Trophoblast cell (in vitro differentiated cells and primary cell): ENCODE data around the gene STYXL1.

Experiments
- DNase-seq, 2 donors: peaks; one replicate each; pipeline ENCODE4 v3.0.0-alpha.2; 2016
- H2AFZ ChIP-seq: 2 replicates; pipeline ENCODE4 v1.6.1; 2013; ENCODE audit warnings: low read length, moderate library complexity, mild to moderate bottlenecking; ENCODE audit not compliant: insufficient read depth, poor library complexity
- H2AK5ac ChIP-seq: 2 replicates; pipeline ENCODE4 v1.6.1; 2013; ENCODE audit warnings: mild to moderate bottlenecking, low read length
- H2BK120ac ChIP-seq: 2 replicates; pipeline ENCODE4 v1.6.1; 2013; ENCODE audit warnings: low read length, mild to moderate bottlenecking, moderate library complexity; ENCODE audit not compliant: insufficient read depth, poor library complexity
- H2BK12ac ChIP-seq: 2 replicates; pipeline ENCODE4 v1.6.1; 2013; ENCODE audit warnings: mild to moderate bottlenecking, low read length, moderate library complexity
- H2BK5ac ChIP-seq: 2 replicates; pipeline ENCODE4 v1.6.1; 2013; ENCODE audit warnings: low read length, low read depth, moderate library complexity, mild to moderate bottlenecking; ENCODE audit not compliant: poor library complexity
- H3K14ac ChIP-seq: 2 replicates; pipeline ENCODE4 v1.6.1; 2013; ENCODE audit warnings: mild to moderate bottlenecking, low read length
- H3K18ac ChIP-seq: 2 replicates; pipeline ENCODE4 v1.6.1; 2013; ENCODE audit warnings: mild to moderate bottlenecking, low read length
- H3K23ac ChIP-seq: 2 replicates; pipeline ENCODE4 v1.6.1; 2013; ENCODE audit warnings: low read length
- H3K27ac ChIP-seq: 2 replicates; pipeline ENCODE4 v1.5.1; 2013; ENCODE audit warnings: low read depth, mild to moderate bottlenecking, inconsistent platforms, low read length, moderate library complexity
- H3K27me3 ChIP-seq: 2 replicates; pipeline ENCODE4 v1.6.1; 2013; ENCODE audit warnings: inconsistent platforms, mild to moderate bottlenecking, low read length, moderate library complexity; ENCODE audit not compliant: insufficient read depth
- H3K36me3 ChIP-seq, 2 experiments: 1 replicate in 1 of 2; 2 replicates in 1 of 2; pipeline ENCODE4 v1.6.1; 2013; ENCODE audit warnings: low read length in 2 of 2, mild to moderate bottlenecking in 2 of 2, moderate library complexity in 1 of 2; ENCODE audit not compliant: insufficient read depth in 2 of 2, control insufficient read depth in 1 of 2
- H3K4ac ChIP-seq: 2 replicates; pipeline ENCODE4 v1.6.1; 2013; ENCODE audit warnings: low read depth, mild to moderate bottlenecking, low read length, moderate library complexity
- H3K4me1 ChIP-seq, 2 experiments: 1 replicate in 1 of 2; 2 replicates in 1 of 2; pipeline ENCODE4 v1.6.1; 2013; ENCODE audit warnings: low read length in 2 of 2, mild to moderate bottlenecking in 2 of 2, moderate library complexity in 1 of 2; ENCODE audit not compliant: insufficient read depth in 2 of 2, control insufficient read depth in 1 of 2
- H3K4me2 ChIP-seq: 2 replicates; pipeline ENCODE4 v1.6.1; 2013; ENCODE audit warnings: inconsistent platforms, mild to moderate bottlenecking, low read length, moderate library complexity
- H3K4me3 ChIP-seq: 2 replicates; pipeline ENCODE4 v1.5.1; 2013; ENCODE audit warnings: mild to moderate bottlenecking, low read depth, low read length, inconsistent platforms
- H3K79me1 ChIP-seq: one replicate; pipeline ENCODE4 v1.6.1; 2013; ENCODE audit warnings: low read length
- H3K79me2 ChIP-seq: 2 replicates; pipeline ENCODE4 v1.6.1; 2013; ENCODE audit warnings: low read length, mild to moderate bottlenecking; ENCODE audit not compliant: control insufficient read depth, insufficient read depth, poor library complexity
- H3K9ac ChIP-seq: 2 replicates; pipeline ENCODE4 v1.6.1; 2013; ENCODE audit warnings: mild to moderate bottlenecking, low read length
- H3K9me3 ChIP-seq: 2 replicates; pipeline ENCODE4 v1.6.1; 2013; ENCODE audit warnings: low read depth, mild to moderate bottlenecking, control low read depth, inconsistent platforms, low read length; ENCODE audit not compliant: insufficient read depth
- H4K12ac ChIP-seq: 2 replicates; pipeline ENCODE4 v1.6.1; 2013; ENCODE audit warnings: low read depth, mild to moderate bottlenecking, low read length, moderate library complexity
- H4K8ac ChIP-seq: 2 replicates; pipeline ENCODE4 v1.6.1; 2013; ENCODE audit warnings: low read depth, mild to moderate bottlenecking, low read length, moderate library complexity
- H4K91ac ChIP-seq: one replicate; pipeline ENCODE4 v1.6.1; 2013; ENCODE audit warnings: low read depth, mild to moderate bottlenecking, low read length, moderate library complexity
- WGBS: extraction: QIAGEN DNeasy Blood & Tissue Kit; methylation state at CpG from one replicate; pipeline ENCODE4 v1.1.7; 2013; ENCODE audit warnings: missing lambda C conversion rate; ENCODE audit not compliant: insufficient read length, insufficient coverage; ENCODE audit errors: extremely low coverage; 5-methylcytosine and 5-hydroxymethylcytosine counted together

Gene STYXL1

DNA sequence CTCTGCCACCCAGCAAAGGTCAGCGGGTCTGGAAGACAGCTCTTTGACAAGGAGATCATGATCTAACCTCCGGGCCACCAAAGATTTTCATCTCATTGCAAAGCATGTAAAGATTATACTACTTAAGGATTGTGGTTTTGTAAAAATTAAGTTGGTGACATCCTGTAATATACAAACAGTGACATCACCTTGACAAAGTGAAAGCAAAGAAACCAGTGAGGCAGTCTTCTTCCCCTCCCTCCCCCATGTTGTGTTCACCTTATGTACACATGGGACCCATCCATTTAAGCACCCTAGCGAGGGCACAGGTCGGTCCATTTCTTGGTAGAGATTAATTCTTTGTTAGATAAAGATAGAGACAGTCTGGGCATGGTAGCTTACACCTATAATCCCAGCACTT is 4.0 kb upstream of the STYXL1 start:
- no peak overlapping the region for H2BK12ac ChIP-seq
- peaks cover 10% of the 10 kb centered on the region for H3K79me1 ChIP-seq

DNA sequence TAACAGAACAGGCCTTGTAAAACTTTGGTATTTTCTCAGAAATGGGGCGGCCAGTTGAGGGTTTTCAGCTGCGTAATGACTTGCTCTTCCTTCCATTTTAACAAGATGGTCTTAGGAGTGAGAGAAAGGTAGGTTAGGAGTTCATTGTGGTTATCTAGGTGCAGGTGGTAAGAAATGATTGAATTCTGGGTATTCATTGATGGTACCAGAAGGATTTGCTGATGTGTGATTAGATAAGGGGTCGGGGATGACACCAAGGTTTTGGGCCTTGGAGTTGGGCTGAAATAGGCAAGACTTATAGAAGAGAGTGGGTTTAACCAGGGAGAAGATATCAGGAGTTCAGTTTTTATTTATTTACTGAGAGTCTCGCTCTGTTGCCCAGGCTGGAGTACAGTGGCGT is 2.7 kb upstream of the STYXL1 start:
- Histone ChIP-seq H3K23ac (no peak overlapping the region), H3K18ac (no peak overlapping the region), H3K4ac (peak overlapping the region; percentile 51), H3K79me1 (peaks cover 10% of the 10 kb centered on the region), H4K8ac (no peak overlapping the region), H3K27ac (no peak overlapping the region), H3K27me3 (no peaks in the 10 kb centered on the region), H3K9me3 (no peaks in the 10 kb centered on the region), H2AFZ (no peak overlapping the region), H2BK5ac (no peak overlapping the region), H3K4me1 (peaks cover 16 to 20% of the 10 kb centered on the region in 2 experiments), H4K91ac (no peak overlapping the region), H3K36me3 (peaks cover 6 to 9% of the 10 kb centered on the region in 2 experiments), H3K4me3 (no peak overlapping the region), H2AK5ac (no peak overlapping the region), H3K4me2 (no peak overlapping the region), H3K14ac (no peak overlapping the region), H3K79me2 (peaks cover 13% of the 10 kb centered on the region), H4K12ac (no peak overlapping the region), H3K9ac (no peak overlapping the region), H2BK12ac (no peak overlapping the region), H2BK120ac (no peak overlapping the region)
- WGBS = no CpG with 5 or more reads among the region's 5 CpGs
- DNase-seq = no peak

More for the DNA sequence above, 4.0 kb upstream of the STYXL1 start:
- Histone ChIP-seq H4K8ac (no peak overlapping the region), H3K79me2 (peaks cover 13% of the 10 kb centered on the region), H3K36me3 (peaks cover 10 to 11% of the 10 kb centered on the region in 2 experiments), H2BK120ac (no peak overlapping the region), H2AFZ (no peak overlapping the region), H3K27ac (no peak overlapping the region), H3K4me2 (no peak overlapping the region), H2AK5ac (no peak overlapping the region), H4K12ac (no peak overlapping the region), H3K27me3 (no peaks in the 10 kb centered on the region), H3K4me3 (no peak overlapping the region), H2BK5ac (no peak overlapping the region), H4K91ac (no peak overlapping the region), H3K18ac (no peak overlapping the region), H3K14ac (no peak overlapping the region), H3K9me3 (no peaks in the 10 kb centered on the region), H3K4ac (peak overlapping the region; percentile 27), H3K9ac (no peak overlapping the region), H3K4me1 (peaks cover 14 to 18% of the 10 kb centered on the region in 2 experiments), H3K23ac (no peak overlapping the region)
- WGBS = no CpG with 5 or more reads among the region's 4 CpGs
- peak; percentile 7 to 51 for DNase-seq

DNA sequence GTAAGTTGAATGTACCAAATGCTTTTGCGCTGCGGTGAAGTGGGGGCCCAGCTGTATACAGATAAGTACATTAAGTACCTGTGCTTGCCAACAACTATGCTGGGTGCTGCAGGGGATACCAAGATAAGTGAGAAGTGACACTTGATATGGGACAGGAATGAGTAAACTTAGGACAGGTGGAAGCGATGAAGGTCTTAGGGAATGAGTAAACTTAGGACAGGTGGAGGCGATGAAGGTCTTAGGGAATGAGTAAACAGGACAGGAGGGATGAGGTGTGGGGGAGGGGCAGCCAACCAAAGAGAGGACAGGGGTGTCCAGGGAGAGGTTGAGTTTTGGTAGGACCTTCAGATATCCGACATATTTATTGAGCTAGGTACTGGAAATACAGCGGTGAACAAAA is 1.5 kb upstream of the STYXL1 start:
- peak overlapping the region; percentile 16 for H3K4ac ChIP-seq
- no peak overlapping the region for H2BK5ac ChIP-seq
- no peak overlapping the region for H2BK120ac ChIP-seq
- H3K9me3 ChIP-seq = no peaks in the 10 kb centered on the region
- no peak overlapping the region for H4K12ac ChIP-seq
- no peak overlapping the region for H3K14ac ChIP-seq
- H3K36me3 ChIP-seq = peaks cover 2% of the 10 kb centered on the region in 2 experiments
- peaks cover 12 to 20% of the 10 kb centered on the region in 2 experiments for H3K4me1 ChIP-seq
- H3K27me3 ChIP-seq = no peaks in the 10 kb centered on the region
- no peak overlapping the region for H2AK5ac ChIP-seq
- no CpG with 5 or more reads among the region's 6 CpGs for WGBS
- no peak overlapping the region for H4K8ac ChIP-seq
- no peak overlapping the region for H3K23ac ChIP-seq
- no peak overlapping the region for H3K27ac ChIP-seq
- DNase-seq = peak in 1 of 2 donors; percentile 15
- H3K18ac ChIP-seq = no peak overlapping the region
- no peak overlapping the region for H2AFZ ChIP-seq
- peaks cover 10% of the 10 kb centered on the region for H3K79me1 ChIP-seq
- H2BK12ac ChIP-seq = no peak overlapping the region
- no peak overlapping the region for H3K4me3 ChIP-seq
- no peak overlapping the region for H4K91ac ChIP-seq
- peaks cover 13% of the 10 kb centered on the region for H3K79me2 ChIP-seq
- peak overlapping the region; percentile 82 for H3K4me2 ChIP-seq
- no peak overlapping the region for H3K9ac ChIP-seq

DNA sequence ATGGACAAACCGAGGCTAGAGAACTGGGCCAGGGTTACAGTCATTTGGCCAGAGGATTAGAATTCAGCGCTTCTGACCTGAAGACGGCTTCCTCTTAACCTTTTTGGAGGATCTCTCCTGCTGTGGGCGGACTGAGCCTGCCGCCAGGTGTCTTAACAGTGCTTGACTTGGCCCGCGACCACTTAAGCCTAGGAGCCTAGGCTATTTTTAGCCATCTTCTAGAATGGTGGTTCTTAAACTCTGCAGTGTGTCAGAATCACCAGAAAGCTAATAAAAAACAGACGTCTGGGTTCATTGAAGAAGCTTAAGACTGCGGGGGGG is 828 bp upstream of the STYXL1 start:
- Histone ChIP-seq H2BK5ac (peak overlapping the region; percentile 35), H3K4me3 (peak overlapping the region; percentile 94), H3K36me3 (peaks cover 2% of the 10 kb centered on the region in 2 experiments), H3K27me3 (no peaks in the 10 kb centered on the region), H3K27ac (no peak overlapping the region), H3K79me2 (peaks cover 13% of the 10 kb centered on the region), H3K23ac (no peak overlapping the region), H3K4me2 (peak overlapping the region; percentile 82), H3K9me3 (no peaks in the 10 kb centered on the region), H2AK5ac (no peak overlapping the region), H4K91ac (no peak overlapping the region), H2BK12ac (no peak overlapping the region), H2AFZ (no peak overlapping the region), H3K9ac (peak overlapping the region; percentile 79), H4K12ac (no peak overlapping the region), H3K4ac (peak overlapping the region; percentile 81), H3K4me1 (peaks cover 6 to 13% of the 10 kb centered on the region in 2 experiments), H3K18ac (peak overlapping the region; percentile 38), H3K79me1 (peaks cover 10% of the 10 kb centered on the region), H3K14ac (peak overlapping the region; percentile 93), H2BK120ac (peak overlapping the region; percentile 66), H4K8ac (peak overlapping the region; percentile 95)
- DNase-seq = no peak
- no CpG with 5 or more reads among the region's 9 CpGs for WGBS
